Stimulated activated CD8-positive, alpha-beta memory T cell treated with anti-CD3 and anti-CD28 coated beads, Interleukin-12 subunit alpha, Interleukin-12 subunit beta, amount 100 ng/mL, for 1 hour (primary cell): ENCODE results near the gene TMEM232.
"Not testable (repeated sequence)": the region's sequence is repeated elsewhere in the genome, so short reads cannot be mapped to it uniquely, and the experiment has no call there.

Source experiments
- DNase-seq: peaks from one replicate; pipeline ENCODE4 v3.0.0-alpha.2; 2020; ENCODE audit warnings: low read depth

TMEM232 gene

GRCh38 chr5:110726249-110727024 is at the start of gene TMEM232:
Gene TMEM232, minus strand, starts transcription at chr5:110726671. Its CDS starts 59,319 bp downstream, at chr5:110667352.
- peak; percentile 56 for DNase-seq

GRCh38 chr5:110770286-110770685 is 43.8 kb upstream of the TMEM232 start:
- no peak for DNase-seq

GRCh38 chr5:110769000-110769681 is 42.7 kb upstream of the TMEM232 start:
- no peak for DNase-seq

- DNase-seq = no peak
Measured at GRCh38 chr5:110768138-110768860, 41.8 kb upstream of the TMEM232 start.

GRCh38 chr5:110760158-110760557 is 33.7 kb upstream of the TMEM232 start:
- DNase-seq = no peak

- no peak for DNase-seq
Measured at GRCh38 chr5:110757118-110757729, 30.8 kb upstream of the TMEM232 start.

- DNase-seq = no peak
Measured at GRCh38 chr5:110754181-110754580, 27.7 kb upstream of the TMEM232 start.

GRCh38 chr5:110753600-110753999 is 27.1 kb upstream of the TMEM232 start:
- DNase-seq = no peak

- DNase-seq = no peak
Measured at GRCh38 chr5:110752953-110753352, 26.5 kb upstream of the TMEM232 start.

- no peak for DNase-seq
Measured at GRCh38 chr5:110751902-110752762, 25.7 kb upstream of the TMEM232 start.

- peak; percentile 80 for DNase-seq
Measured at GRCh38 chr5:110738812-110739651, 12.6 kb upstream of the TMEM232 start, which contains the start of gene SLC25A46. Gene SLC25A46, plus strand, starts transcription at chr5:110739007. Its CDS starts 113 bp downstream, at chr5:110739120.

- no peak for DNase-seq
Measured at GRCh38 chr5:110738503-110738811, 12.0 kb upstream of the TMEM232 start.

GRCh38 chr5:110736753-110737152 is 10.3 kb upstream of the TMEM232 start:
- no peak for DNase-seq

- DNase-seq = no peak
Measured at GRCh38 chr5:110735556-110735955, 9.1 kb upstream of the TMEM232 start.

GRCh38 chr5:110734101-110734500 is 7.6 kb upstream of the TMEM232 start:
- no peak for DNase-seq

- DNase-seq = not testable (repeated sequence)
Measured at GRCh38 chr5:110731499-110731898, 5.0 kb upstream of the TMEM232 start.

- DNase-seq = no peak
Measured at GRCh38 chr5:110727025-110727314, 499 bp upstream of the TMEM232 start.

GRCh38 chr5:110718311-110718710 is 8.2 kb downstream of the TMEM232 start:
- no peak for DNase-seq

GRCh38 chr5:110716247-110717245 is 9.9 kb downstream of the TMEM232 start:
- DNase-seq = no peak
